HG03575 (cell line): Measurements from ENCODE around the gene ARPP19.
A peak's percentile ranks its signal among the peaks of the same experiment; 100 is the strongest.
"Not testable (repeated sequence)": the region's sequence is repeated elsewhere in the genome, so short reads cannot be mapped to it uniquely, and the experiment has no call there.

ENCODE experiments used
- ATAC-seq: cut with Tn5 transposase; IDR thresholded peaks from one replicate; pipeline ENCODE4 v1.9.1; 2021; ENCODE audit not compliant: unreplicated experiment, insufficient number of reproducible peaks, low FRiP score; ENCODE audit errors: extremely low read depth

The ARPP19 gene, protein sequence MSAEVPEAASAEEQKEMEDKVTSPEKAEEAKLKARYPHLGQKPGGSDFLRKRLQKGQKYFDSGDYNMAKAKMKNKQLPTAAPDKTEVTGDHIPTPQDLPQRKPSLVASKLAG

DNA sequence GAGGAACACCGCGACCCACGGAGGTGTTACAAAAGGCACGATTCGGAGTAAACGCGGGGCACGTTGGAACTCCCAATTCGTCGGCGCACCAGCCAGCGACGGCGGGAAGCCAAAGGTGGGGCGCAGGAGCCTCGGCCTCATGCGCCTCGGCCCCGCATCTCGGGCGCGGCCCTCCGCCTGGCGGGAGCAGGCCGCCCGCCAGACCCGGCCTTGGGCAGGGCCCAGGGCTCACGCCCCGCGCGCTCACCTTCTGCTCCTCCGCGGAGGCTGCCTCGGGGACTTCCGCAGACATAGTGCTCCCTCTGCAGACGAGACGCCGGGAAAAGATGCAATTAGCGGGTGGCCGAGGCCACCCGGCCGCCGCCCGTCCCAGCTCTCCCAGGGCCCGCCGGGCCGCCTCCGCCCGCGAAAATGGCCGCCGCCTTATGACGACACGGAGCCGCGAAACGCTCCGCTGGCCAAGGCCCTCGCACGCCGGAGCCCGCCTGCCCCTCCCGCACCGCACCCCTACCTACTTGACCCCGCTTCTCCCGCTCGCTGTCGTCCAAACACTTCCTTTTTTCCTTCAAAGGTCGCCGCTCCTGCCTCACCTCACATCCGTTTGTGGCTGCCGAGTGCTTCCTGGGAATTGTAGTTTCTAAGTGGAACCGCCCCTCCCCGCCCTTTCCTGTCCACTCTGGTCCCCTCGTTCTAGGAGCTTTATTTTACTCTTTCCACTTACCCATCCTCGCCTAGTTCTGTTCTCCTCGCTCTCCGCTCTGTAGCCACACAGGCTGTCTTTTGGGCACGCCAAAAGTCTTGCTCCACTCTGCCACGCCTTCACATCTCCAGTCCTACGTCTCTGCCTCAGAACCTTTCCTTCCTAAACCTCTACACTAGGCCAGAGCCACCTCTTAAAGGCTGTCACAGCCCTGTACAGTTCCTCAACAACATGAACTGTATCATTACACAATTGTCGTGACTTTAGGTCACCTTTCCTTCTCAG is at the start of gene ARPP19:
Gene ARPP19 (minus strand): TSS at position 430 of the 985 bp plus-strand sequence. CDS start 138 bp downstream, at position 292.
- ATAC-seq = peak; percentile 43

DNA sequence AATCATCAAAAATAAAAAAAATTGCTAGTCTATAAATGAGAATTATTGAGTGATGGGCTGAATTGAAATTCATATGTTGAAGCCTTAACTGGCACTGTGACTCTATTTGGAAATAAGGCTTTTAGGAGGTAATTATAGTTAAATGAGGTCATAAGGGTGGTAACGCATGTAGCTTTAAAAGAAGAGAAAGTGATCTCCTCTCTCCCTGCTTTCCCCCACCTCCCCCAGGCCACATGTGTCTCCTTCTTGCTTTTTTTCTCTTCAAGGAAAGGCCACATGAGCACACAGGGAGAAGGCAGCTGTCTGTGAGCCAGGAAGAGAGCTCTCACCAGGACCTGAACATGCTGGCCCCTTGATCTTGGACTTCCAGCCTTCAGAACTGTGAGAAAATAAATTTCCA is 48.2 kb upstream of the ARPP19 start:
- no peak for ATAC-seq

DNA sequence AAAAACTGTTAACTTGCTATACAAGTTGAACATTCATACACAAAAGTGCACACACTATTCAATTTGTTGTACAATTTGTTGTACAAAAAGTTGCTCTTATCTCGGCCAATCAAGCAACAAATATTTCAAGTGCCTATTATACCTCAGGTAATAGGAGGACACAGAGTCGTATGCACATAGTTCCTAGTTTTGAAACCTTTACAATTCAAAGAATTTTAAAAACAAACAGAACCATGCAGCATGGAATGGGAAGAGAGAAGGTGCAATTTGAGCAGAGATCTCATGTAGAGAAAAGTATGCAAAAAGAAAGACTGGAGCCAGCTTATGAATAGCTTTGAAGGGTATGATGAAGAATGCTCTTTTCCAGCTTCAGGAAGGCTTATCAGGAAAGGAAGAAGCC is 46.5 kb upstream of the ARPP19 start:
- no peak for ATAC-seq

DNA sequence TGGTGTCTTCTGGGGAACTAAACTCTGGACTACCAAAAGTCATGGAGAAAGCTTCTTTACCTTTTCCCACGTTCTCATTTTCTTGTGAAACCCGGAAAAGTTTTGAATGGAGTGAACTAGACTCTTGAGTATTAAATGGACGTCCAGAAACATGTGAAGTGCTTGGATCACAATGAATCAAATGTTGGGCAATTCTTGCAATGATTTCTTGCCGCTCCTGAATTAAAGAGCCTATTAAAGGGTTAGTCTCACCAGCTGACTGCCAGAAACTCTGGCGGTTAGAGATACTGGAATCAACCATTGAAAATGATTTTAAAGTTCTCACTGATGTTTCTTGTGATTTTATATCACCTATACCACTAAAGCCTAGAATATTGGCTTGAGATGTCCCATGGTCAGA is 40.8 kb upstream of the ARPP19 start:
- no peak for ATAC-seq

DNA sequence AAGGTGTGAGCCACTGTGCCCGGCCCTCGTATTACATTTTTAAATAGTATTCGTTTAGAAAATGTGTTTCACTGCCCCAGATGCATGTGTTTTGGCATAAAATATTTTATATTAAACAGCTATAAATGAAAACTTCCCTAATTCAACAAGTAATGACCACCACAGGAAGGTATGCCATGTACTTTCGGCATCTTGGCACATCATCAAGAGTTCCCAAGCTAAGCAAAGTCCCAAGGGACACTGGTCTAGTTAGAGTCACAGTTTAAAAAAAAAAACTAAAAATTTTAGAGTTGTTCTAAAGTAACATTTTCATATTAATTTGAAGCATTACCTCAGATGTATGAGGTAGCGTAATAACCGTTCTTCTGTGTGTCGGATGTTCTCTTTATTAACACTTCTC is 15.6 kb upstream of the ARPP19 start:
- ATAC-seq = no peak

DNA sequence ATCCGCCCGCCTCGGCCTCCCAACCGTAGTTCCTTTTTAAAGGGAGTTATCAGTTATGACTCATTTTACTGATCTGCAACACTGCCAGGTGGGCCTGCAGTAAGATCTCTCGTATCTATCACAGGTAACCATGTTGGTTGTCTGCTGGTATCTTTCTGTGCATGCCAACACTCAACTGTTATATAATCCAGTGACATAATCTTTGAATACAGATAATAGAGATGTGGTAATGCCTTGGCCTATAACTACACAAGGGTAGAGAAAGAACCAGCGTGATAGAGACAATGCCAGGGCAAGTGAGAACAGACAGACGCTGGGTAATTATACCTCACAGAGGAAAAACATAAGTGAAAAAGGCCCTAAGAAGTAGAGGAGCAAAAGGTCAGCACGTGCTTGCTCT is 11.0 kb upstream of the ARPP19 start:
- ATAC-seq = no peak

DNA sequence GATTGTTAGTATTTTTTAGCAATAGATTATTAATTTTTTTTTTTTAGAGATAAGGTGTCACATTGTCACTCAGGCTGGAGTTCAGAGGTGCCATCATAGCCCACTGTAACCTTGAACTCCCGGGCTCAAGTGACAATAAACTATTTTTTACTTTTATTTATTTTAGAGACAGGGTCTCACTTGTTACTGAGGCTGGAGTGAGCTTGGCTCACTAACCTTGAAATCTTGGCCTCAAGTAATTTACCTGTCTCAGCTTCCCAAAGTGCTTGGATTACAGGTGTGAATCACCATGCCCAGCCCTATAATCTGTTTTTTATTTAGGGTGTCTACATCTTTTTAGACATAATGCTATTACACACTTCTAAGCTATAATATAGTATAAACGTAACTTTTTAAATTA is 7.9 kb upstream of the ARPP19 start:
- no peak for ATAC-seq

DNA sequence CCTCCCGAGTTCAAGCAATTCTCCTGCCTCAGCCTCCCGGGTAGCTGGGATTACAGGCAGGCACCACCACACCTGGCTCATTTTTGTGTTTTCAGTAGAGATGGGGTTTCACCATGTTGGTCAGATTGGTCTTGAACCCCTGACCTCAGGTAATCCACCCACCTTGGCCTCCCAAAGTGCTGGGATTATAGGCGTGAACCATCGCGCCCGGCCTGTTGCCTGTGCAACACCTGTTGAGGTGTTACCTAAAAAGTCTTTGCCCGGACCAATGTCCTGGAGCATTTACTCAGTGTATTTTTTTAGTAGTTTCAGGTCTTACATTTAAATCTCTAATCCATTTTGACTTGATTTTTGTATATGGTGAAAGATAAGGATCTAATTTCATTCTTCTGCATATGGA is 6.7 kb upstream of the ARPP19 start:
- not testable (repeated sequence) for ATAC-seq

DNA sequence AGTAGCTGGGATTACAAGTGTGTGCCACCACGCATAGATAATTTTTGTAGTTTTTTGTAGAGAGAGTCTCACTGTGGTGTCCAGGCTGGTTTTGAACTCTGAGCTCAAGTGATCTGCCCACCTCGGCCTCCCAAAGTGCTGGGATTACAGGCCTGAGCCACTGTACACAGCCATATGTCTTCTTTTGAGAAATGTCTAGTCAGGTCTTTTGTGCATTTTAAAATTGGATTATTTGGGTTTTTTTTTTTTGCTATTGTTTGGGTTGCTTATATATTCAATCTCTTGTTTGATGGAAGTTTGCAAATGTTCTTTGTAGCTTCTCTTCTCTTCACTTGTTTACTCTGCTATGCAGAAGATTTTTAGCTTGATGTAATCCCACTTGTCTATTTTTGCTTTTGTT is 6.2 kb upstream of the ARPP19 start:
- ATAC-seq = no peak

DNA sequence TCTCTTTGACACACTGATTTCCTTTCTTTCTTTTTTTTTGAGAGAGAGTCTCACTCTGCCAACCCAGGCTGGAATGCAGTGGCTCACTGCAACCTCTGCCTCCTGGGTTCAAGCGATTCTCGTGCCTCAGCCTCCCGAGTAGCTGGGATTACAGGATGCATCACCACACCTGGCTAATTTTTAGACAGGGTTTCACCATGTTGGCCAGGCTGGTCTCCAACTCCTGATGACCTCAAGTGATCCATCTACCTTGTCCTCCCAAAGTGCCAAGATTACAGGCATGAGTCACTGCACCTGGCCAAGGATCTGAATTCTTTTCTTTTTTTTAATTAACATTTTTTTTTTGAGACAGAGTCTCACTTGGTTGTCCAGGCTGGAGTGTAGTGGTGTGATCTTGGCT is 5.8 kb upstream of the ARPP19 start:
- not testable (repeated sequence) for ATAC-seq

DNA sequence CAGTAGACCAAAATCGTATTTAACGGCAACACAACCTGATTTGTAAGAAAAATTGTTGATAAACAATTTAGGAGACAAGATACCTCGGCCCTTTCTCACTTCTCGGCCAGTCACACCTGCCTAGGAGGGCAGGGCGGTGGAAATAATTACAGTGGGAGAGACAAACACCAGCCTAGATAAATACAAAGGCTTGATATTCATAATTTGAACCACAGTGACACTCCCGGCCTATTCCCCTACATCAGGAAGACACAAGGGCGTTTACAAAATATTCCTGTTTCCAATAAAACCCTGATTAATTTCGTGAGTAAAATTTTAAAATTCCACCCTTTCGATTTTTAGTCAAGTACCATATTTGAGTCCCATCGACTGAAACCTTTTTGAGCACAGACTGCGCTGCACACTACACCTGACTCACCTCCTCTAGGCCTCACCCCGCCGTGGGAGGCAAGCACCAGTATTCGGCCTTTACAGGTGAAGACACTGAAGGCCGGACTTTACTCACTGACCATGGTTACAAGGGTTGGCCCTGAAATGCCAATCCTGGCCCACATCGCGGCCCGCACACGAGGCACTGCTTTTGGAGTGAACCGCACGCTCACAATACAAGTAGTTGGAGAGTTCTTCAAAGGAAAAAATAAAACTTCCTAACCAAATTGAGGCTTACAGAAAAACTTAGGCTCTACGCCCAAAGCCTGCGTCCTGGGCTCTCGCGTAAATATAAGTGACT is 794 bp downstream of the ARPP19 start:
- no peak for ATAC-seq

DNA sequence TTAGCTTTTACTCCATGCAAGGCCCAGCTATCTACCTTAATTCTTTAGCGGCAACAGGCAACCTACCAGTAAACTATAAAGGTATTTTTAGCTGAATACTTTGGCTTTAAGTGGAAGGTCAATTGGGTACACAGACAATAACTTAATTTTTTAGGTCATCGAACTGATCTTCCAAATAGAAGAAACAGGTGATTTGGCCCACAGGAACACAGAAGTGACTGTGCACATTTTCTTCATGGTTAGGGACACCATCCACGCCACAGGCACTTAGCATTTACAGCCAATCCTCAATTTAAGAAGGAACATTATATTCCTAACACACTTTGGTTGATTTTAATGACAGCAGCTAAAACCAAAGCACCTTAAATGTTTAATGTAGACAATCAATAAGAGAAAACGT is 1.9 kb downstream of the ARPP19 start:
- no peak for ATAC-seq

DNA sequence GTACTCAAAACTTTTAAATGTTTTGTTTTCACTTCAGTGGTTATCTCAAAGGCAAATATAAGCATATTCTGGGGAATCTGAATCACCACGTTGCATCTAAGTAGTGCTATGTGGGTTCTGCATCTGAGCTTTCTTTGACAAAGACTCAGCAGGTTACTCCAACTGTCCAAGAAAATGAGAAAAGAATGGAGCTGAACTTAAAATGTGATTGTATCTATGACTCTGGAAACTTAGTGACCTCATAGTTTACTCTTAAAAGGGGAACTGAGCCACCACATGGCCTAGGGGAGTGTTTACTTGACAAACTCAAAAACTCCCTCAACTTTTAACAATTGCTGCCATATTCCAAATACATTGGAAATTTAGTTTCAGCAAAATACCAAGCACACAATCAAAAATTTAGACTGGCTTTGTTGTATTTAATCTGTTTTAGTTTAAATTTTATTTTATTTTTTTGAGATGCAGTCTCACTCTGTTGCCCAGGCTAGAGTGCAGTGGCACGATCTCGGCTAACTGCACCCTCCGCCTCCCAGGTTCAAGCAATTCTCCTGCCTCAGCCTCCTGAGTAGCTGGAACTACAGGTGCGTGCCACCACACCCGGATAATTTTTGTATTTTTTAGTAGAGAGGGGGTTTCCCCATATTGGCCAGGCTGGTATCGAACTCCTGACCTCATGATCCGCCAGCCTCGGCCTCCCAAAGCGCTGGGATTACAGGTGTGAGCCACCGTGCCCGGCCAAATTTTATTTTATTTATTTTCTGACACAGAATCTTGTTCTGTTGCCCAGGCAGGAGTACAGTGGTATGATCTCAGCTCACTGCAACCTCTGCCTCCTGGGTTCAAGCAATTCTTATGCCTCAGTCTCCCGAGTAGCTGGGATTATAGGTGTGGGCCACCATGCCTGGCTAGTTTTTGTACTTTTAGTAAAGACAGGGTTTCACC is 3.1 kb downstream of the ARPP19 start:
- not testable (repeated sequence) for ATAC-seq

DNA sequence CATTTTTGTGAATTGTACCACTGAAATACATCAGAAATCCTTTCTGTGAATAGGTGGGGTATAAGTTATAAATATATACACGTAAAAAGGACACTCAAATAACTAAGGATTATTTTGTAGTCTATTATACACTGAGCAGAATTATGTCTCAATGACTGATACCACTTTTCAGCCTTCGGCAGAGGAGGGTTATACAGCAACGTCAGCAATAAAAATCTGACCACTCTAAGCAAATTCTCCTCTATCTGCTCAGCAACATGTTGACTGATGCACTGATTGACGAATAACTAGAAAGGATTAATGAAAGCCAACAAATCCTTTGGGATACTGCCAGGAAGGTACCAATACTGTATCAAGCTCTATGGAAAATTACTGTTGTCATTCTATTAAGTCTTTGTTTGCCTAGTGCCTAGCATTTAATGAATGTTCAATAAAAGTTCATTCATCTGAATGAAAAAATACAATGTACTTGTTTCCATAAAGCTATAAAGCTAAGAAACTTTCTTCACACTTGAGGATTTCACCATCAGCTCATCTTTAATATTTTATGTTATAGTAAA is 5.2 kb downstream of the ARPP19 start:
- no peak for ATAC-seq

DNA sequence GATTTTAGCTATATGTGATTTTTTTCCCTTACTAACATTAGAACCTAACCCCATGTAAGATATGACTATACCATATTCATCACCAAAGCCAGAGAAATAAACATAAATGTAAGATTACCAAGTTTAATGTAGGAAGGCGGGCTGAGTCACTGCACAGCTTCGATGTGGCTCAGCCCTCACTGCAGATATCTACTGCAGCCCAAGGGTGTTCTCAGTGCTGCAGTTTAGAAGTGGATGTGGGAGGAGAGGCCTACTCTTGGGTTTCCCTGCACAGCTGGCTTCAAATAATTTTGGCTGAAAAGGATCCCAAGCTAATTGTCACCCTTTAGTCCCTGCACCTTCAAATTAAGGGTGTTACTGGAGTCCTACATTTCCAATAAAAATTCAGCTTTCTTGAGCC is 9.3 kb downstream of the ARPP19 start:
- no peak for ATAC-seq

DNA sequence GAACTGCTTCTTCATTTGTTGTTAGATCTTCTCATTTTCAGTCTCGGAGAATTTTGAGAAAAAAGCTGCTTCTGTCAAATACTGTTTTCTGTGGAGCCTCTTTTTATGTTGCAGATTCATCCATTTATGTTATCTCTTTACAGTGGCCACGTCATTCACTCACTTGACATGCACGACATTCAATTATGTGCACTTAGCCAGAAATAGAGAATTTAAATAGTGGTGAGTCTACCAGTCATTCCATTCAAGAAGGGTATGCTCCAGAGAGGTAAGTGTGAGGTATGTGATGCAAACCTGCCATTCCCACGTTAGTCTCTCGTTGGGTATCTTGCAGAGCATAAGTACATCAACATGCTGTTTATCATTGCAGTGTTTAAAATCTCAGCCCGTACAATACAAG is 9.8 kb downstream of the ARPP19 start:
- ATAC-seq = no peak

DNA sequence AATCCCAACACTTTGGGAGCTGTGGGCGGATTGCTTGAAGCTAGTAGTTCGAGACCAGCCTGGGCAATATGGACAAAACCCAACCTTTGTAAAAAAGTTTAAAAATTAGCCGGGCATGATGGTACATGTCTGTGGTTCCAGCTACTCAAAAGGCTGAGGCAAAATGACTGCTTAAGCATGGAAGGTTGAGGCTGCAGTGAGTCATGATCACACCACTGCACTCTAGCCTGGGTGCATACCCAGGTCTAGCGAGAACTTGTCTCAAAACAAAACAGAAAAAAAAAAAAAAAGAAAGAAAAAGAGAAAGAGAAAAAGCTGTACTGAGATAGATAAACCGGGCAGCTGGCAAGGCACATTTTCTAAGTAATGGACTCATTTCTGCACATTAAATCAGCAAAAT is 10.6 kb downstream of the ARPP19 start:
- peak; percentile 54 for ATAC-seq

DNA sequence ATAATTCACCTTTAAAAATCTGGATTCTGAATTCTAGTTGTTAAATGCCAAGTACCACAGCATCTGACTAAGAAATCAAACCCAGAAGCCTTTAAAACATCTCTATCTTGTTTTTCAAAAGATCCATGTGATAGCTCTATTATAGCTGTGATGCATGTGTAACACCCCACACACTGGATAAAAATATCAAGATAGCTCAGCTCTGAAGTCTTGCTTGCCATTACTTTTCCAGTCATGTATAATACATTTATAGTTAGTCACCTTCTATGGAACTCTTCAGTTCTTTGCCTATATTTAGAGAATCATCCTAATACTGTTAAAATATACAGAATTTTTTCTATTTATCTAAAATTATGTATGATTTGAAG is 11.6 kb downstream of the ARPP19 start:
- no peak for ATAC-seq
